NT2/D1 (cell line): ENCODE results near the gene MORN2.

Experiments
- SUZ12 ChIP-seq: IDR thresholded peaks from 2 replicates; pipeline ENCODE4 v1.6.1; 2011; ENCODE audit not compliant: insufficient read length, insufficient read depth; ENCODE audit errors: extremely low read depth
- ZNF274 ChIP-seq: IDR thresholded peaks from 2 replicates; pipeline ENCODE4 v1.6.1; 2011; ENCODE audit warnings: mild to moderate bottlenecking, low read depth, low read length

GRCh38 chr2:38907743-38908562 lies 32.2 kb downstream of the MORN2 start:
- TF ChIP-seq ZNF274 (no peak), SUZ12 (no peak)
